ENCODE results near the gene FNDC3B. TPM values are rescaled to one million over a fixed set of nuclear protein-coding genes. Genes with fewer than 3 reads are reported as not detected.

Gene FNDC3B
- total RNA-seq, 2 experiments from 2014 or later: 14.4 to 17.8 TPM

- no peak overlapping the region for H3K4me3 Mint-ChIP-seq
- ChIA-PET POLR2A (no interaction called here), CTCF (interaction anchor here (0.7 to 1.6 kb wide), 3 partner anchors 135 to 240 kb away, joined by 3 to 6 read pairs (median 3); no protein-coding TSS in a partner anchor)
- no peaks in the 10 kb centered on the region for H3K36me3 Mint-ChIP-seq
- H3K27me3 Mint-ChIP-seq: no peaks in the 10 kb centered on the region
- H3K27ac Mint-ChIP-seq: no peak overlapping the region
- H3K9me3 Mint-ChIP-seq: no peaks in the 10 kb centered on the region
- H3K4me1 Mint-ChIP-seq (ENCODE audit: low read depth): no peaks in the 10 kb centered on the region
- DNase-seq: no peak
- intact Hi-C loops (cut with micrococcal nuclease): loop anchor here (10.0 kb wide), 1 partner anchor 241 kb away; the partner anchor contains the start of gene FNDC3B
Measured at GRCh38 chr3:172275586-172275985, 236.2 kb downstream of the FNDC3B start.

GRCh38 chr3:172276103-172276502 lies 236.7 kb downstream of the FNDC3B start:
- Mint-ChIP-seq H3K27ac (no peak overlapping the region), H3K4me1 (ENCODE audit: low read depth) (no peaks in the 10 kb centered on the region), H3K36me3 (no peaks in the 10 kb centered on the region), H3K9me3 (no peaks in the 10 kb centered on the region), H3K27me3 (no peaks in the 10 kb centered on the region), H3K4me3 (no peak overlapping the region)
- POLR2A ChIA-PET: no interaction called here
- CTCF ChIA-PET: interaction anchor here (0.7 to 1.6 kb wide), 3 partner anchors 136 to 241 kb away, joined by 3 to 6 read pairs (median 3); no protein-coding TSS in a partner anchor
- intact Hi-C loops (cut with micrococcal nuclease): loop anchor here (10.0 kb wide), 1 partner anchor 241 kb away; the partner anchor contains the start of gene FNDC3B
- no peak for DNase-seq

GRCh38 chr3:172277151-172277652 lies 237.8 kb downstream of the FNDC3B start:
- H3K4me1 Mint-ChIP-seq (ENCODE audit: low read depth): no peaks in the 10 kb centered on the region
- no peaks in the 10 kb centered on the region for H3K36me3 Mint-ChIP-seq
- H3K9me3 Mint-ChIP-seq: no peaks in the 10 kb centered on the region
- intact Hi-C loops (cut with micrococcal nuclease): loop anchor here (10.0 kb wide), 1 partner anchor 242 kb away; the partner anchor contains the start of gene FNDC3B
- H3K27ac Mint-ChIP-seq: no peak overlapping the region
- H3K27me3 Mint-ChIP-seq: no peaks in the 10 kb centered on the region
- H3K4me3 Mint-ChIP-seq: no peak overlapping the region
- no peak for DNase-seq
- POLR2A ChIA-PET: no interaction called here
- CTCF ChIA-PET: no interaction called here

- Mint-ChIP-seq H3K27ac (no peak overlapping the region), H3K4me3 (no peak overlapping the region), H3K9me3 (no peaks in the 10 kb centered on the region), H3K4me1 (ENCODE audit: low read depth) (no peaks in the 10 kb centered on the region), H3K27me3 (no peaks in the 10 kb centered on the region), H3K36me3 (peaks cover 6% of the 10 kb centered on the region)
- POLR2A ChIA-PET: no interaction called here
- CTCF ChIA-PET: no interaction called here
- no peak for DNase-seq
- intact Hi-C loops (cut with micrococcal nuclease): loop anchor here (10.0 kb wide), 1 partner anchor 244 kb away; the partner anchor contains the start of gene FNDC3B
Measured at GRCh38 chr3:172279191-172279640, 239.8 kb downstream of the FNDC3B start.

GRCh38 chr3:172279974-172280373 lies 240.6 kb downstream of the FNDC3B start:
- no peak overlapping the region for H3K27ac Mint-ChIP-seq
- peaks cover 7% of the 10 kb centered on the region for H3K36me3 Mint-ChIP-seq
- CTCF ChIA-PET: interaction anchor here (0.6 kb wide), 1 partner anchor 181 kb away, joined by 3 read pairs; no protein-coding TSS in a partner anchor

GRCh38 chr3:172280406-172281051 lies 241.2 kb downstream of the FNDC3B start:
- Mint-ChIP-seq H3K4me1 (ENCODE audit: low read depth) (no peaks in the 10 kb centered on the region), H3K36me3 (peaks cover 10% of the 10 kb centered on the region), H3K27me3 (no peaks in the 10 kb centered on the region), H3K4me3 (no peak overlapping the region), H3K9me3 (no peaks in the 10 kb centered on the region), H3K27ac (no peak overlapping the region)
- CTCF ChIA-PET: interaction anchor here (0.6 kb wide), 1 partner anchor 181 kb away, joined by 3 read pairs; no protein-coding TSS in a partner anchor
- no peak for DNase-seq
- POLR2A ChIA-PET: no interaction called here
- intact Hi-C loops (cut with micrococcal nuclease): no loop called here

More at GRCh38 chr3:172279974-172280373, 240.6 kb downstream of the FNDC3B start:
- H3K9me3 Mint-ChIP-seq: no peaks in the 10 kb centered on the region
- intact Hi-C loops (cut with micrococcal nuclease): loop anchor here (10.0 kb wide), 1 partner anchor 245 kb away; the partner anchor contains the start of gene FNDC3B
- no peak overlapping the region for H3K4me3 Mint-ChIP-seq
- no peaks in the 10 kb centered on the region for H3K27me3 Mint-ChIP-seq
- no peak for DNase-seq
- H3K4me1 Mint-ChIP-seq (ENCODE audit: low read depth): no peaks in the 10 kb centered on the region
- POLR2A ChIA-PET: no interaction called here

GRCh38 chr3:172281884-172282283 lies 242.5 kb downstream of the FNDC3B start:
- CTCF ChIA-PET: no interaction called here
- Mint-ChIP-seq H3K27me3 (no peaks in the 10 kb centered on the region), H3K36me3 (peaks cover 10% of the 10 kb centered on the region), H3K4me1 (ENCODE audit: low read depth) (no peaks in the 10 kb centered on the region), H3K9me3 (no peaks in the 10 kb centered on the region), H3K27ac (no peak overlapping the region), H3K4me3 (no peak overlapping the region)
- intact Hi-C loops (cut with micrococcal nuclease): no loop called here
- DNase-seq: no peak
- POLR2A ChIA-PET: no interaction called here

- no peak for DNase-seq
- Mint-ChIP-seq H3K4me3 (no peak overlapping the region), H3K36me3 (peaks cover 12% of the 10 kb centered on the region), H3K4me1 (ENCODE audit: low read depth) (no peaks in the 10 kb centered on the region), H3K9me3 (no peaks in the 10 kb centered on the region), H3K27me3 (no peaks in the 10 kb centered on the region), H3K27ac (no peak overlapping the region)
- intact Hi-C loops (cut with micrococcal nuclease): no loop called here
- ChIA-PET POLR2A (no interaction called here), CTCF (no interaction called here)
Measured at GRCh38 chr3:172282850-172283249, 243.5 kb downstream of the FNDC3B start.

GRCh38 chr3:172283841-172284357 lies 244.5 kb downstream of the FNDC3B start:
- ChIA-PET POLR2A (no interaction called here), CTCF (no interaction called here)
- no peak for DNase-seq
- Mint-ChIP-seq H3K4me3 (no peak overlapping the region), H3K27ac (no peak overlapping the region), H3K36me3 (peaks cover 14% of the 10 kb centered on the region), H3K27me3 (no peaks in the 10 kb centered on the region), H3K4me1 (ENCODE audit: low read depth) (peaks cover 4% of the 10 kb centered on the region), H3K9me3 (no peaks in the 10 kb centered on the region)
- intact Hi-C loops (cut with micrococcal nuclease): no loop called here

GRCh38 chr3:172285844-172286243 lies 246.5 kb downstream of the FNDC3B start:
- CTCF ChIA-PET: interaction anchor here (0.7 kb wide), 1 partner anchor 433 kb away, joined by 3 read pairs; no protein-coding TSS in a partner anchor
- no peak overlapping the region for H3K27ac Mint-ChIP-seq
- no peak for DNase-seq

GRCh38 chr3:172286548-172287148 lies 247.3 kb downstream of the FNDC3B start:
- CTCF ChIA-PET: interaction anchor here (0.7 kb wide), 1 partner anchor 434 kb away, joined by 3 read pairs; no protein-coding TSS in a partner anchor
- DNase-seq: no peak
- H3K4me1 Mint-ChIP-seq (ENCODE audit: low read depth): peaks cover 4% of the 10 kb centered on the region
- intact Hi-C loops (cut with micrococcal nuclease): no loop called here
- H3K27me3 Mint-ChIP-seq: no peaks in the 10 kb centered on the region
- POLR2A ChIA-PET: no interaction called here
- no peak overlapping the region for H3K4me3 Mint-ChIP-seq
- peaks cover 17% of the 10 kb centered on the region for H3K36me3 Mint-ChIP-seq
- H3K27ac Mint-ChIP-seq: no peak overlapping the region
- H3K9me3 Mint-ChIP-seq: no peaks in the 10 kb centered on the region

More at GRCh38 chr3:172285844-172286243, 246.5 kb downstream of the FNDC3B start:
- Mint-ChIP-seq H3K4me3 (no peak overlapping the region), H3K4me1 (ENCODE audit: low read depth) (peaks cover 4% of the 10 kb centered on the region), H3K9me3 (no peaks in the 10 kb centered on the region), H3K36me3 (peaks cover 17% of the 10 kb centered on the region), H3K27me3 (no peaks in the 10 kb centered on the region)
- POLR2A ChIA-PET: no interaction called here
- intact Hi-C loops (cut with micrococcal nuclease): no loop called here

GRCh38 chr3:172287937-172288477 lies 248.6 kb downstream of the FNDC3B start:
- no peaks in the 10 kb centered on the region for H3K27me3 Mint-ChIP-seq
- peaks cover 11% of the 10 kb centered on the region for H3K36me3 Mint-ChIP-seq
- no peak overlapping the region for H3K4me3 Mint-ChIP-seq
- H3K9me3 Mint-ChIP-seq: no peaks in the 10 kb centered on the region
- DNase-seq: no peak
- intact Hi-C loops (cut with micrococcal nuclease): no loop called here
- POLR2A ChIA-PET: no interaction called here
- H3K4me1 Mint-ChIP-seq (ENCODE audit: low read depth): peaks cover 4% of the 10 kb centered on the region
- no peak overlapping the region for H3K27ac Mint-ChIP-seq
- CTCF ChIA-PET: no interaction called here

Data from activated CD4-positive, alpha-beta memory T cell treated with anti-CD3 and anti-CD28 coated beads for 36 hours (primary cell).